HuH-7 (cell line): ENCODE results near the gene BAZ2A.
"Not testable (repeated sequence)": the region's sequence is repeated elsewhere in the genome, so short reads cannot be mapped to it uniquely, and the experiment has no call there.

Experiments used
- DNase-seq: peaks from one replicate; pipeline ENCODE4 v3.0.0; 2011; ENCODE audit warnings: low spot score

The BAZ2A gene

DNA sequence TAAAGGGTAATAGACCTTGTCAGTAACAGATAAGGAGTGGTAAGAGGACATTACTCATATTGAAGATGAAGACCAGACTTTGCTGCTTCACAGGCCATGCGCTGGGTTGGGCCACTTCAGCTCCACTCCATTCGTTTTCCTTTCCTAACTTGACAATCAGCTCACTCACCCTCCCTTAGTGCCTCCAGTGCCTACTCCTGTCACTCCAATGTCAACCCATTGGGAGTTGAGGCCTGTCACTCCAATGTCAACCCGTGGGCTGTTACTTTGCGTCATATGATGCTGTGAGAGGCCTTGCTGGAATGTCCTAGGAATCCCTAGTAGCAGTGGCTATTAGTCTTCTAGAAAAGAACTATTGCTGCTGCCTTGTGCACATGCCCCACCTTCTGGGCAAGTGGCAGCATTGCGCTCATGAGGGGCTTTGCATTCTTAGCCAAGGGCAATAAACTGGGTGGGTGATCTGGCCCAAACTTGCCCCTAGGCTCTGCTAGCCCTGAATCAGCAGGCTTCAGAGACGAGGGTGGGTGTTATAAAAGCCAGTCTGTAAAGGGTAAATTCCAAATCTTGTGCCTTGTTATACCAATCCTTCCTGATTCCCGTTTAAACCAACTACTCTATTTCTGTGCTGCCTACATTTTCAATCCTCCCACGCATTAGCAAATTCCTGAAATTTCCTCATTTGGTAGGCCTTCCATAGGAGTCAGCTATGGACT lies 36.1 kb downstream of the BAZ2A start:
- peak; percentile 83 for DNase-seq

DNA sequence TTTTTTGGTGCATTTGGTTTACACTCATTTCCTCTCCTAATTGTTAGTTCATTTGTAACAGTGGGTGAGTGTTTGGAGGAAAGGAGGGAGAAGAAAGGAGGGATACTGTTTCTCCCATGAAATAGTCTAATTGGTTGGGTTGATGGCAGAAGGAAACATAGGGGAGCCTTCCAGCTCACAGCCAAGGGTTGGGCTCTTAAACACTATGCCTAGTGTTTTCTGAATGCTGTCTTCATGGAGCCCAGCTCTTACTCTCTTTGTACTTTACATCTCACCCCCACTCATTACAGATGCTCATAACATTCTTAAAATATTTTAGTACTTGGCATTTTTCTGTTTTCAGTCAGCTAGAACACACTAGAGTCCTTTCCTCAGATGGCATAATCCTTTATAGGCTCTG lies 38.2 kb downstream of the BAZ2A start:
- DNase-seq: no peak

DNA sequence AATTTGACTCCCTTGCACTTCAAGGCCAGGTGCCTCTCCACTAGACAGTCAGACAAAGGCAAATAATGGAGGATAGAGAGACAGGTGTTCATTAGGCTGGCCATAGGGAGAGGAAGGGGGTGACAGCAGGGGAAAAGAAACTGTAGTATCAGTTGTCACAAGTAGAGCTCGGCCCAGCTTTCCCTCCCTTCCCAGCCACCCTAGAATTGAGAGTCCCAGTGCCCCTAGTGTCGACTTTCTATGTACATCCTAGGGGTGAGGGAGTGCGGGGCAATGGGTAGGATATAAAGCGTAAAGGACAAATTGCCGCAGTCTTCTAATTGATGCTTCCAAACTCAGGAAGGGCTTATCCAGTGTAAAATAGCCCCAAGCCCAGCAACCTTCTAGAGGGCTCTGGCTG lies 39.0 kb downstream of the BAZ2A start:
- DNase-seq: no peak

DNA sequence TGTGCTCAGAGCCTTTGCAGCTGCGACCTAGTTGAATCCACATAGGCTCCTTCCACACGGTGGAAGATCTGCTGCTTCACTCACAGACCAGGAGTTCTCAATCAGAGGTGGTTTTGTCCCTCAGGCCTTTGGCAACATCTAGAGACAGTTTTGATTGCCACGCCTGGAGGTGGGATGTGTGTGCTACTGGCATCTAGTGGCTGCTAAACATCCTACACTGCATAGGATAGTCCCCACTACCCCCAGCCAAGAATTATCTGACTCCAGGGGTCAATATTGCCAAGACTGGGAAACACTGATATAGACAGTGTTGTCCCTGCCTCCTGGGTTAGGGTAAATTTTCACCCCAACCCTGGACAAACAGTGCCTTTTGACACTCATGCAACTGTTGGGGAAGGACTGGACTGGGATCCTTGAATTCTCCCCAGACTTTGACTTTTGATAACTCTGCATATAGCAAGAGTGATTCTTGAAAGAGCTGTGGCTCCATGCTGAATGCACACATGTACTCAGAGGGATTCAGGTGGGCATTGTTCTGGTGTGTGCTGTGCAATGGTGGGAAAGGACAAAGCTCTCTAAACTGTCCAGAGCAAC lies 39.8 kb downstream of the BAZ2A start:
- peak; percentile 77 for DNase-seq

DNA sequence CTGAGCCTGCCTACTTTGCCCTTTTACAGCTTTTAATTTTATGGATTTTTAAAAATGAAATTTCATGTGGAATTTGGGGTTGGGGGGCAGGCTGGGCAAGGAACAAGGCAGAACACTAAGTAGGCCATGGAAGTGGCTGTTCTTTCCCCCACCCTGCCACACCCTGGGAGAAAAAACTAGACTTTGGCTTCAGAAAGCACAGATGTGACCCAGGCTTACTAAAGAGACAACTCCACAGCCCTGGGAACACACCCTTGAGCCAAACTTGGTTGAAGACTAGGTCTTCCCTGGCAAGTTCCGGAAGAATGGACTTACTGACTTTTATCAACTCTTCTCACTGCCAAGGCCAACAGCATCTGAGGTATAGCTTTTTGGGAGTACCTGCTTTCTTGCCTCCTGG lies 40.3 kb downstream of the BAZ2A start:
- DNase-seq: no peak

DNA sequence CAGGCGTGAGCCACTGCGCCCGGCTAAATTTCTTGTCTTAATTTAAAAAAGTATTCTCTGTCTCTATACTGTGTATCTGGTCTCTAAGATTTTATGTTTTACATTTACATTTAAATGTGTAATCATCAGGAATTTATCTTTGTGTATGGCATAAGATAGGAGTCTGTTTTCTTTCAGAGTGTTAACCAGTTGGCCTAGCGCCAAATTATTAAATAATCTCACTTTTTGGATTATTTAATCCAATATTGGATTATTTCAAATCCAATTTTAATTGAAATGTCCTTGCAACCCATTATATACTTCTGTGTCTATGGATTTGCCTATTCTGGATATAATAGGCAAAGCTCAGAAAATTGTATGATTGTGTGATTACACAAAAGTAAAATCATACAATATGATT lies 45.0 kb downstream of the BAZ2A start:
- no peak for DNase-seq

DNA sequence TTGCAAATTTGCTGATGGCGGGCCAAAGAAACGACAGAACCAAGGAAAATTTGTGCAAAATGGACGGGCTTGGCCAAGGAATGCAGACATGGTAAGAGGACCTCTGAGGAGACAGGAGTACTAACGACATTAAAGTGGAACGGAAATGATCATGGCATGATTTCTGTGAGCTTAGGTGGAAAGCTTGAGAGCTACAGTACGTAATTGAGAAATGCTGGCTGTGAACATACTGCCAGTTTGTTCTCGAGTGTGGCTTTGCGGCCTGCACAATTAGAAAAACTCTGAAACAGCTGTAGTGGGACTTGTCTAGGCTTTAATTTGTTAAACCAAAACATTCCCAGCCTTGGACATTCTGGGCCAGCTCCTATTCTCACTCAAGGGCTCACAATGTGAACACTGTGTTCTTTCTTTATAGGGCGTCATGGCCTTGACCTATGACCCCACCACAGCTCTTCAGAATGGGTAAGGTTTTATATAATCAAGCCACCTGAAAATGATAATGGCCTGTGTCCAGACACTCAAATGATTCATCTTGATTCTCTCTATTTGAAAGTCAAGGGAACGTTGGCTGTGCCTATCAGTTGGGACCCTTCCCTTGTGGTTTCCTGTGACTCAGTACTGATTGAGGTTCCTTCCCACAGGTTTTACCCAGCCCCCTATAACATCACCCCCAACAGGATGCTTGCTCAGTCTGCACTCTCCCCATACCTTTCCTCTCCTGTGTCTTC lies 48.5 kb downstream of the BAZ2A start:
- DNase-seq: no peak

DNA sequence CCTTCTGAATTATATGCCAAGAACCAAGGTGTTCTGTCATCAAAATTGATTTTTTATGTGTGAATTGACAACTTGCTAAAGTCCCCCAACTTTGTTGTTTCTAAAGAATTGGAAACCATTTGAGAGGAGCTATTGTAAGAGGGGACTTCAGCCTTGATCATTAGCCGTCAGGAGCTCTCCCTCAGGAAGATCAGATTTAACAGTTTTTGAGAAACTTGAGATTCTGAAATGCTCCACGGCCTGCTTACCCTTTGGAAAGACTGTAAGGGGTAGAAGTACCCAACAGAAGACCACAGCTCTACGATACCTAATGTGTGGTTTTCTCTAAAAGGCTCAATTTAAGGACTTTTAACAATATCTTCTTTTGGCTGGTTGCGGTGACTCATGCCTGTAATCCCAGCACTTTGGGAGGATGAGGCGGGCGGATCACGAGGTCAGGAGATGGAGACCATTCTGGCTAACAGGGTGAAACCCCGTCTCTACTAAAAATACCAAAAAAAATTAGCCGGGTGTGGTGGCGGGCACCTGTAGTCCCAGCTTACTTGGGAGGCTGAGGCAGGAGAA lies 51.1 kb downstream of the BAZ2A start:
- DNase-seq: no peak

DNA sequence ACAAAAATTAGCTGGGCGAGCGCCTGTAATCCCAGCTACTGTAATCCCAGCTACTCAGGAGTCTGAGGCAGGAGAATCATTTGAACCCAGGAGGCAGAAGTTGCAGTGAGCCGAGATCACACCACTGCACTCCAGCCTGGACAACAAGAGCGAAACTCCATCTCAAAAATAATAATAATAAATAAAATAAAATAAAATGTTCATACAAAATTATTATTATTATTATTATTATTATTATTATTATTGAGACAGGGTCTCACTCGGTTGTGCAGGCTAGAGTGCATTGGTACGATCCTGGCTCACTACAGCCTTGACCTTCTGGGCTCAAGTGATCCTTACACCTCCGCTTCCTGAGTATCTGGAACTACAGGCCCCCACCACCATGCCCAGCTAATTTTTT lies 52.9 kb downstream of the BAZ2A start:
- not testable (repeated sequence) for DNase-seq

DNA sequence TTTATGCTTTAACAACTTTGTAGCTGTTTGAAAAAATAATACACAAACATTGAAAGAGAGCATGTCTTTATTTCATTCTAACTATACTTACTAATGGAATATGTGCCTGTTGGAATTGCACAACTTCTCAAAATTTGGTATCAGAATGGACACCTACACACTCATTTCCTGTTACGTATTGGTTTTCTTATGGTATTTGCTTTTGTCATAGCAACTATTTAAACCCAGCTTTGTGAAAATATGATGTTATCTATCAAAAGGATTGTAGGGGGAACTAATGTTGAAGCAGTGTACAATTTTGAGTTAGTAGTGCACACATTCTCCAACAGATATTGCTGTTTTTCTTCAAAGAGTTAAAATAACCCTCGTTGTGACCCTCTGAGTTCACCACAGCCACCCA lies 55.9 kb downstream of the BAZ2A start:
- no peak for DNase-seq

DNA sequence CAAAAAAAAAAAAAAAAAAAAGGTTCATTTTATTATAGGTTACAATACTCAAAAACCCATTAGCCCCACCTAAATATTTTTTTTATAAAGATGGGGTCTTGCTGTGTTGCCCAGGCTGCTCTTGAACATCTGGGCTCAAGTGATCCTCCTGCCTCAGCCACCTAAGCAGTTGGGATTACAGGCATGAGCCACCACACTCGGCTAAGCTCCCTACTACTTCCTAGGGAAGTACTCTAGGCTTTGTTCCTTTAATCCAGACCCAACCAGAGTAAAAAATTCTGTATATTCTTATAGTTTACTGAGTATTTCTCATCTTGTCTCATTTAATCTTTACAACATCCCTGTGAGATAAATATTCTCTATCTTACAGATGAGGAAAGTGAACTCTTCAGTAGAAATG lies 57.8 kb downstream of the BAZ2A start:
- DNase-seq: no peak

DNA sequence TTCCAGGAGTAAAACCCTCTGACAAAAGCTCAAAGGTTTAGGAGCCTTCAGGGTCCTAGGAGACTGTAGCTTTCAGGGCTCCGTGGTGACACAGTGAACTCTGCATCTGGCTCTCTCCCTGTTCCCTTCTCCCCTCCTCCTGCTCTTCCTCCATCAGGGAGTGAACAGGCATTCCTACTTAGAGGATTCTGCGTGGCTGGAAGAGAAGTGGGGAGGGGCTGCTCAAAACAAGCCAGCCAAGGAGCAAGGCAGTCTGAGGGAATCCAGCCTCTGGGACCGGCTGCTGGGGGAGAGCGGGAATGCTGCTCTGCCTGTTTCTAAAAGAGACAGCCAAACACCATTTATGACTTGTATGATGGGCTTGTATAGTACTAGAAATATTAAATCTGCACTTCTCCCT lies 59.0 kb downstream of the BAZ2A start:
- DNase-seq: no peak

DNA sequence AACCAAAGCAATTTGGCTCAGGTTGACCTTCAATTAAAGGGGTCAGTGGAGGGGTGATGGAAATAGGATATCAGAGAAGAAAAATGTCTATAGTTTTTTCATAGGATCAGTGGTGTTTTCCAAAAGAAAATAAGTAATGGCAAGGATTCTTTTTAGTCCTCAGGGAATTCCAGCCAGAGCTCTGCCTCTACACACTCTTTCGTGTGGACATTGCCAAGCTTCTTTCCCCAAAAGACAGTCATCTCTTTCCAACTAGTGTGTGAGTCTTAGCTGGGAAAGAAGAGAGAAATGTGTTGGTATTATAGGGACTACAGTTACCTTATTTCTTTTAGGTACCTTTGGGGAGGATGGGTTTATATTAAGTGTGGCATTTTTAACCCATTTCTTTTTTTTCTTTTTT lies 62.0 kb downstream of the BAZ2A start:
- no peak for DNase-seq

DNA sequence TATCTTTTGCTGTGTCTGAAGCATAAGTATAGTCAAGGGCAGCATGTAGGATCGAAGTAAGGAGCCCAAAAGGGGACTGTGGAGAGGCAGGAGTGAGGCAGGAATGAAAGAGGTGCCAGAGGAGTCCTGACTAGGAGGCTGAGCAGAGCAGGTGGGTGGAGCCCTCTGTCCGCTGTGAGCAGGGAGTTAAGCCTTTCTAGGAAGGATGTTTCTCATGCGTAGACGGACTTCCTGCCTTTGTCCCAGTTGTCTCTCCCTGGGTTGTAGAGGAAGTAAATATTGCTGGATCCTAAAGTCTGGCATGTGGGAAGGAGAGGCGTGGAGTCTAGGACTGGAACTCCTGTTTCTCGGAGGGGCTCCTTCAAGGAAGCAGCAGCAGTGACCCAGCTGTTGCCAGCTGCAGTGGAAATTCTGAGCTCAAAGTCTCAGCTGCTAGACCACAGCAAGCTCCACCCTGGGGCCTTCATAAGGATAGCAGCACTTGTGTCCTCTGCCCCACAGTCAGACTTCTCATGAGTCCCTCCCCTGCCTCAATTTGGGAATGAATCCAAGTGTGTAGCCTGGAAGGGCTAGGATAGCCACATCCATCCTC lies 64.5 kb downstream of the BAZ2A start:
- peak; percentile 33 for DNase-seq

DNA sequence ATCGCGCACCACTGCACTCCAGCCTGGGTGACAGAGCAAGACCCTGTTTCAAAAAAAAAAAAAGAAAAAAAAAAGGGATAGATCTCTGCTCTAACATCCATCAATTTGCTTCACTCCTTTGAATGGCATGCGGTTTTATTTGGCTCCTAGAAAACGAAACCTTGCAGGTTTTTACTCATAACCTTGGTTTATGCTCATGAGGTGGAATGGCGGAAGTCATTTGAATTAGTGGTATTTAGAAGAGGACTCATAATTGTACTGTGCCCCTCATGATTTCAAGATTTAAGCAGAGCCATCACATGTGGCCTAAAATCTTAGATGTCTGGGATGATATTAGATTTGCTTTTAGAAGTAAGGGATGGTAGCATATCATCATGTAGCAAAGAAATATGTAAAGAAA lies 79.1 kb downstream of the BAZ2A start:
- no peak for DNase-seq

DNA sequence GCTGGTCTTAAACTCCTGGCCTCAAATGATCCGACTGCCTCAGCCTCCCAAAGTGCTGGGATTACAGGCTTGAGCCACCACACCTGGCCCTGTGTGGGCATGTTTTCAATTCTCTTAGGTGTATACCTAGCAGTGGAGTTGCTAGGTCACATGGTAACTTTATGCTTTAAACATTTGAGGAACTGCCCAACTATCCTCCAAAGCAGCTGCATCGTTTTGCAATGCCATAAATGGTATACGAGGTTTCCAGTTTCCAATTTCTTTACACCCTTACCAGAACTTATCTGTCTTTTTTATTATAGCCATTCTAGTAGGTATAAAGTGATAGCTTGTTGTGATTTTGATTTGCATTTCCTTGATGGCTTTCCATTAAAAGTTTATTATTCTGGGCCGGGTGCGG lies 83.4 kb downstream of the BAZ2A start:
- no peak for DNase-seq
